Activated CD8-positive, alpha-beta memory T cell treated with anti-CD3 and anti-CD28 coated beads, Interleukin-2, amount 50 U/mL, for 24 hours (primary cell): ENCODE measurements around the gene MINDY4.

Source experiments
- DNase-seq: peaks from one replicate; pipeline ENCODE4 v3.0.0-alpha.2; 2020; ENCODE audit errors: extremely low read depth

MINDY4 gene

DNA sequence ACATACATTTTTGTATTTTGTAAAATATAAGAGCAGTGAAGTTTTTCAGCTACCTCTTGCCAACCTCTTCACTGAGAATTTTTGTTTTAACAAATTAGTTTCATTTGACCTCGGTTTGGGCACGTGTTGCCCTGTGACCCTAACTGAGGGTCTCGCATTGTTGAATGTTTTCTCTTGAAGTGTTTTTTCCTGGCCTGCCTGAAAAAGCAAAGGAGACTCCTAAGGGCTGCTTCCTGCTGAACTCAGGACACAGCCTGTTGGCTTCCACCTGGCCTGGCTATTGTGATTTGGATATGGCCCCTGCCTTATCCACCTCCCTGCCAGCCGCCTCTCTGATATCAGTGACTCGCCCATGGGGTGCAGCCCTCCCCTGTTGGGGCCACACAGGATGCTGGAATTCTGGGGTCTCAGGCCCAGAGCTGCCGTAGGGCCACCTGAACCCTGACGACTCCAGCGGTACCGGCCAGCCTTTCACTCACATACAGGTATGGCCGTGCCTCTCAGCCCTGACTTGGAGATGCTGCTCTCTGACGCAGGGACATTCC, 81.6 kb downstream of the MINDY4 start:
- DNase-seq, result no peak

DNA sequence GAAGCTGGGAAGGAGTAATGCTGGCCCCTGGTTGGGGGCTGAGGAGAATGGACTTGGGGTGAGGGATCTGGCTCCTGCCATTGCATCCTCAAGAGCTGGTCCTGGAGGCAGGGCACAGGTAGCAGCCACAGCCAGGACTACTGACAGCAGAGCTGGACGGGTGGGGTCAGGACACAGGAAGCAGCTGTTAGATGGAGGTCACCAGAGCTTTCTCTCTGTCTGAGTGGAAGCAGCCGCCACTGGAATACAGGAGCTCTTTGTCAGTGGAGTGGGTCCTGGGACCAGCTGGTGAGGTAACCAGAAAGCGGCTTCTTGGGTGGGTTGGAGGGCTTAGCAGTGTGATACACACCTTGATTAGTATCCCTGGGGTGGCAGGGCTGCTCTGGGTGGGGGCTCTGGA, 82.4 kb downstream of the MINDY4 start:
- no peak for DNase-seq

DNA sequence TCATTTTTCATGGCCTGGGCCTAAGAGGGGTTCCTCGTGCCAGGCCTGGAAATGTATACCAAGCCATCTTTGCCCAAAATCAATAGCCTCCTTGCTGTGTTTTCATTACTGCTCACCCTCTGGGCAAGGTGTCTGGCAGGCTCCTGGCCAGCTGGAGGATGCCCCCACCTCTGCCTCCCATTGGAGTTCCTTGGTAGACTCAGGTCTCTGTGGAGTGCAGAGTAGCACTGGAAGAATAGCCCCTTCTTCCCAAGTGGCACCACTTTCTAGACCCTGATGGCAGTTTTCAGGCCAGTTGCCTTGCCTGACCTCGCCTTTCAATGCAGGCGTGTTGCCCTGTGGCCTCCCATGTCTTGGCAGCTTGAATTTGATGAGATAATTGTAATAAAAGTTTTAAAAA, 84.7 kb downstream of the MINDY4 start:
- no peak for DNase-seq

- DNase-seq, result no peak
These were observed 87.4 kb downstream of the MINDY4 start for GRCh38 chr7:30858576-30858975.

DNA sequence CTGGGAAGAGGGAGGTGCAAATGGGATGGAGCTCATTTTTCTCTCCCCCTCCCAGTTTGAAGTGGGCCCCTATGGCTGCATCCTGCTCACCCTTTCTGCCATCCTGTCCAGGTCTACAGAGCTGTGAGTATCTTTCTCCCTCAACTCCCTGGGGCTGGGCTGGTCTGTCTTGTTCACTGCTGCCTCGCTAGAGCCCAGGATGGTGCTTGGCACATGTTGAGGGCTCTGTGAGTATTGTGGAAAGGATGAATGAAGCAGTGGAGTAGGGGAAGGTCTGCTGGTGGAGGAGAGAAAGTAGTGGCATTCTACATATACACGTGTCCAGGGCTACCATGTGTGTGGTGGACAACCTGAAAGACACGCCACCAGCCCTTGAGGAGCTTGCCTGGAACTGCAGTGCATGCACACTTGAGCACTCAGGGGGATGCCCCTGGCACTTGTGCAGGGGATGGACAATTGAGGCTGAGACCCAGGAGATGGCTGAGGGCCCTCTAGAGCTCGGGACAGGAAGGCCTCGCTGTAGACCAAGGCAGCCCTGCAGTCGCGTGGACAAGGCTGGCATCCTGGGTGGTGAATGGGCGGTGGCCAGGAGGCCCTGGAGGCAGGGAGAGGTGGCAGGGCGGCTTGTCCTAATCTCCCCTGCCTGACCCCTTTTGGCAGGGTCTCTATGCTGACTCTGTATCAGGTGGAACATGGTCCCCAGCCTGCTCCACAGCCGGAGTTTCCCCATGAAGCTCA, 88.2 kb downstream of the MINDY4 start:
- no peak for DNase-seq

DNA sequence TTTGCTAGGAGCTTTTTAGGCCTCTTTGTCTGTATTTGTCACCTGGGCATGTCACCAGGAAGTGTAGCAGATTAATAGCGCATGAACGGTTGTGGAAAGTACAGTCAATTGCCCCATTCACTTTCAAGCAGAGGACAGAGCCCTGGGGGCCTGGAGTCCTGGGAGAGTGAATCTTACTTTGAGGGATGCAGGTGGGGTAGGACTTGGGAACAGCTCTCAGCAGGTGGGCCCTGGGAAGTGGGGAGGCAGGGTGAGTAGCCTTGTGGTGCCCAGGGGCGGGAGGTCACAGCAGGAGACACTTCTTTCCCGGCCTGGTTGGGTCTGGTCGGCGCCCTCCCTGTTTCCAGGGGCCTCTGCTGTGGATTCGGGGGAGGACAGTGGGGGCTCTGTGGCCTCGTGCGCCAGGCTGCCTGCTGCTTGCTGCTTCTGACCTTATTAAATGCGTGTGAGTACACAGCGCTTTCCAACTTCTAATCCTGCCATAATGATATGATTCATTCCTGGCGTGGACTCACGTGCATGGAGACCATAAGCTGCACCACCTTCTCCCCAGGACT, 88.8 kb downstream of the MINDY4 start:
- no peak for DNase-seq

GRCh38 chr7:30861612-30862011, 90.4 kb downstream of the MINDY4 start:
- DNase-seq, result no peak

DNA sequence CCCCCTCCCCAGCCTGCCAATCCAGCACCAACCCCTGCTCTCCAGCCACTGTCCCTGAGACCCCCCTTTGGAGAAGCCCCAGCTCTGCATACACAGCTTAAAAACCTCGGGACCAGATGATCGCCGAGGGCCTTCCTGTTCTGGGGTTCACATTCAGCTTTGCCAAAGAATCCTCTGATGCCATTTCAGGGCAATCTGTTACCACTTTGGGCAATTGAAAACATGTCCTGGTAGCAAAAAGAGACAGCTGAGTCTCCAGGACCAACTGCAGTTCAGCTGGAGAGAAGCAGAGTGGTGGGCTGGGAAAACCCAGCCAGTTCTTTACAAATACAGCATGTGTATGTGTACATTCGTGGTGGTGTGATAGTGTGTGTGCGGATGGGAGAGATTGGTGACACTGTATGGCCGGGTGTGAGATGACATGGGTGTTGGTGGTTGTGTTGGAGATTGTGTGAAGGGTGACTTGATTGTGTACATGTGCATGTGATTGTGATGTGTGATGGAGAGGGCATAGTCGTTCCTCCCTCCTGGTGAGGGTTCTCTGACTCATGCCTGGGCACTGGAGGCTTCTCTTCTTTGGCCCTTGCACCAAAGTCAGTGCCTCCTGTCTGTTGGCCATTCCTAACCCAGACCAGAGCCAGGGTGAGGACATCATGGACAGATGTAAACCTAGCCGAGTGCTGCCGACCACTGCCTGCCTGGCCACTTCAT, 91.9 kb downstream of the MINDY4 start:
- DNase-seq, result no peak

DNA sequence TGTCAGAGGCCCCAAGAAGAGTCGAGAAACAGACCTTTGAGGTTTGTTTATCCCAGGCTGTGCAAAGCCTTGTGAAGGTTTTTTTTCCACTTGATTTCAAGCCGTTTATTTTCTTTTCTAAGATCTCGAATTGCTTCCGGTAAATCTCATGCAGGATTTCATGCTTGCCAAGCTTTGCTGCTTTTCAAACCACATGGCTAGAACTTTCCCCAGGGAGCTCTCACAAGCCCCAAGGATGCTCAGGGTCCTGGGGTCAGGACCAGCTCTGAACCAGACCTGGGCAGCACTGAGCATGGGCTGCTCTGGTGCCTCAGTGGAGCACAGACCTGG, 92.5 kb downstream of the MINDY4 start:
- no peak for DNase-seq

DNA sequence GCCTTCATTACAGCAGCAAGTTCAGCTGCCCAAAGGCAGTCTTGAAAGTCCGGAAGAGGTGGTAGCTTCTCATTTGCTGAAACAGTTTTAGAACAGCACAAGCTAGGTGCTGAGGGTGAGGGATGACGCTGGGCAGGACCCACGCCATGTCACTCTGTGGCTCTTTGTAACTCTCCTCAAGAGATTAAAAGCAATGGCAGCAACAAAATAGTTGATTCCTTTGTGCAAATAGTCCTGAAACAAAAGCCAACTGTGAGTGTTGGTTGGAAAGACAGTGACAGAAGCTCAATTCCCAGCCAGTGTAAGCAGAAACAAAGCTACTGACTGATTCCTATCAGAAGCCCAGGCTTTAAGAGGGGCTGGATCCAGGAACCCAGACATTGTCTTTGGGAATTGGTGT, 92.9 kb downstream of the MINDY4 start:
- no peak for DNase-seq

- DNase-seq, result no peak
These were observed 93.9 kb downstream of the MINDY4 start for GRCh38 chr7:30865076-30865475.

DNA sequence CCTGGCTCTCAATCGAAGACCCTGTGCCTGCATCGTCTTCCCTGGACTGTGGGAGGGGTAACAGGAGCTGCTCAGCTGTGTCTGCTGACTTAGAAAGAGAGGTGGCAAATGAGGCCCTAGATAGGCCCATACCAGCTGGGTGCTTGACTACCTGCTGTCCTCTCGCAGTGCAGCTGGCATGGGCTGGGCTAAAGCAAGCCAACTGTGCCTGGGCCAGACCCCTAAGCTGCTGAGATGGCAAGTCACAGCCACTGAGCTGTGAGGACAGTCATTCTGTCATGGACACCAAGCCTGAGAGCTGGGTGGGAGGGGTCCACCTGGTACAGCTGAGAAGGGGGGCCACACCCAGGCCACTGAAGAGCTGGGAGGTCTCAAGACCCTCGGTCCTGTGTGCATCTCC, 94.6 kb downstream of the MINDY4 start:
- DNase-seq, result no peak

DNA sequence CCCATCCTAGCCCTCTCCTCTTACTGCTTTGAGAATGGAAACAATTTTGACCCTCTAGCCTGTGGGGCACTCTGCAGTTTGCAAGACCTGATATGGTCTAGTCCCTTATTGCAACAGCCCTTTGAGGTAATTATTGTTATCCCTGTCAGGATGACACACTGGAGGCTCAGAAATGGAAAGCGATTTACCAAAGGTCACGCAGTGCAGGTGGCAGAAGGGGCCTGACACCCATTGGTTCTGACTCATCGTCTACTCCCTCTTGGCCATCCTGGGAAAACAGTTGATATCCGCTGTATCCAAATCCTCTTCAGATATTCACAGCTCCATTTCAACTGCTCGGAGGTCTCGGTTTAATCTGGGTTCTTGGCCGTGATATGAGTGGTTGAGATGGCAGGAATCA, 95.7 kb downstream of the MINDY4 start:
- no peak for DNase-seq

DNA sequence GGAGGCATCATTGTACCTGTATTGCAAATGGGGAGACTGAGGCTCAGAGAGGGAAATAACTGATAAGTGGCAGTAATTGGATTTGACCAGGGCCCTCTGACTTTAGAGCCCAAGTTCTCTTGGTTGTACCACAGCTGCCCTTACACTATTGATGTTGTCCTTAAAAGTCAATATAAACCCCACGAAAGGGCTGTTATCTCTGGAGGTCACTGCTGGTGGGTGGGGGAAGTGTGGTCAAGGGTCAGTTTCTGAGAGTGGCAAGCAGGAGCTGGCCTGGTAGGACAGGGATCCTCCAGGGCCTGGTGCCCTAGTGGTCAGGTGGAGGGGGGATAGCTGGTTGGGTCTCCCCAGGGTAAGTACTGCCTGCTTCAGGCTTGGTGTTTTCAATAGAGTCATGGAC, 96.3 kb downstream of the MINDY4 start:
- no peak for DNase-seq

GRCh38 chr7:30869794-30870611, 98.8 kb downstream of the MINDY4 start:
- no peak for DNase-seq

- DNase-seq, result no peak
These were observed 99.8 kb downstream of the MINDY4 start for GRCh38 chr7:30870821-30871518.

GRCh38 chr7:30871655-30872054, 100.4 kb downstream of the MINDY4 start:
- no peak for DNase-seq

DNA sequence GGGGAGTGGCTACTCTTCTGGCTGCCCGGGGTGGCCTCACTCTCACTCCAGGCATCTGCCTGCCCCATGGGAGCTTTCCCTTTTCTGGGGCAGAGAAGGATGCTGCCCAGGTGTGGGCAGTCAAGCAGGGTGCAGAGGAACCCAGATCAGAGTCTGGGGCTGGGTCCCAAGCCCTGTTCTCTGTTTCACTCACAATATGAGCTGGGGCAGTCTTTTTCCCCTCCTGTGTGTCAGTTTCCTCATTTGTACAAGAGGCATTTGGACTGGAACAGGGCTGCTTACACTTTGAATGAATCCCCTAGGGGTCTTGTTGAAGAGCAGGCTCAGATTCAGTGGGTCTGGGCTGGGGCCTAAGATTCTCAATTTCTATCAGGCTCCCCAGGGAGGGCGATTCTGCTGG, 102.0 kb downstream of the MINDY4 start:
- no peak for DNase-seq

DNA sequence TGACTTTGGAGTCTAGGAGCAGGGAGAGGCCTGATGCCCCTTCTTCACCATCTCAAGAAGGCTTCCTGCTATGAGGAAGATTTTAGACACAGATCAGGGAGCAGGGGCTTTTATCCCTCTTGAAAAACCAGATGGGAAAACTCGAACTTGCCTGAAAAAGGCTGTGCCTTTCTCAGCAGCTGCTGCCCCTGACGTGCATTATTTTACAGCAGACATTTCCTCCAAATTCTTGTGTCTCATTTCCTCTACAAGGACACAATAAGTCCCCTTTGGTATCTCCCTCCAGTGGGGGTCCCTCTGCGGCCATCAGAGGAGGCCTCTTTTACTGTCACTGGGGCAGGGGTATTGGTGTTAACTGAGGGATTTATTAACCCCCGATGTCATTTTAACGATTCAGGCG, 102.4 kb downstream of the MINDY4 start:
- no peak for DNase-seq

DNA sequence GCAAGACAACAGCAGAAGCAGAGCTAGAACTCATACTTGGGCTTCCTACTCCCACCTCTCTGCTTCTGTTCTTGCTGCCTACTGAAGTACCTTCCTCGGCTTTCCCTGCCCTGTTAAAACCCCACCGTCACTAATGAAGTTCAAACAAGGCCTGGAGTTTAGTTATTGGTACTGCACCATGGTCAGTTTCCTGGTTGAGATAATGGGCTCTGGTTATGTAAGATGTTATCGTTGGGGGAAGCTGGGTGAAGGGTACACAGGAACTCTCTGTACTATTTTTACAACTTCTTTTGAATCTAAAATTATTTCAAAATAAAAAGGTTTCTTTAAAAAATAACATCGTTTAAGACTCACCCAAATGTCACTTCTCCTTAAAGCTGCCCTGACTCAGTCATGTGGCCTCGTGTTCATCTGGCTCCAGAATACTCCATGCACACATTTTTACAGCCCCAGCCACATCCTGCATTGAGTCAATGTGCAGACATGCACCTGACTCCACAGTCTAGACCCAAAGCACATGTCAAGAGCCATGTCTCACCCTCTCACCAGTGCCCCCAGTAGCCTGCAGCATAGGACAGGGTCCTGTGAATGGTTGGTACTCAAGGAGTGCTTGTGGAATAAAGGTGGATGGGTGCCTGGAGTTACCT, 103.6 kb downstream of the MINDY4 start:
- no peak for DNase-seq
